Activated naive CD4-positive, alpha-beta T cell treated with anti-CD3 and anti-CD28 coated beads for 36 hours (primary cell): Measurements from ENCODE around the gene RNU2-1. TPM values are rescaled to one million over a fixed set of nuclear protein-coding genes. Genes with fewer than 3 reads are reported as not detected.

Source experiments
- CTCF ChIA-PET: fragments of 350-600 bp; sonication (Branson Sonifier 250); formaldehyde crosslinking; loops from one replicate; lab custom pipeline; 2021; ENCODE audit warnings: antibody characterized with exemption; lab: Charles Lee
- DNase-seq: peaks from one replicate; pipeline ENCODE4 v3.0.0-alpha.2; 2020
- H3K27ac Mint-ChIP-seq: one replicate; pipeline ENCODE4 v1.8.0; 2021; ENCODE audit warnings: mild to moderate bottlenecking, mixed read lengths
- H3K27me3 Mint-ChIP-seq: one replicate; pipeline ENCODE4 v1.8.0; 2021; ENCODE audit warnings: low read depth, mixed read lengths
- H3K36me3 Mint-ChIP-seq: one replicate; pipeline ENCODE4 v1.8.0; 2021; ENCODE audit warnings: low read depth, mixed read lengths
- H3K4me1 Mint-ChIP-seq: one replicate; pipeline ENCODE4 v1.8.0; 2021; ENCODE audit warnings: low read depth, mixed read lengths
- H3K4me3 Mint-ChIP-seq: one replicate; pipeline ENCODE4 v1.8.0; 2021; ENCODE audit warnings: mild to moderate bottlenecking, moderate library complexity, mixed read lengths
- H3K9me3 Mint-ChIP-seq: one replicate; pipeline ENCODE4 v1.8.0; 2021; ENCODE audit warnings: mixed read lengths
- intact Hi-C: fragments of 100-400 bp; cut with micrococcal nuclease; formaldehyde crosslinking; loops from one replicate; pipeline ENCODE4 v1.15.1; 2023
- total RNA-seq, 2 experiments: library from RNA; stranded (reverse); gene quantifications; one replicate each; pipeline ENCODE4 v1.2.3, GENCODE V29; 2021

Gene RNU2-1
- total RNA-seq, 2 experiments from 2014 or later, result 6,253 to 7,820 TPM

DNA sequence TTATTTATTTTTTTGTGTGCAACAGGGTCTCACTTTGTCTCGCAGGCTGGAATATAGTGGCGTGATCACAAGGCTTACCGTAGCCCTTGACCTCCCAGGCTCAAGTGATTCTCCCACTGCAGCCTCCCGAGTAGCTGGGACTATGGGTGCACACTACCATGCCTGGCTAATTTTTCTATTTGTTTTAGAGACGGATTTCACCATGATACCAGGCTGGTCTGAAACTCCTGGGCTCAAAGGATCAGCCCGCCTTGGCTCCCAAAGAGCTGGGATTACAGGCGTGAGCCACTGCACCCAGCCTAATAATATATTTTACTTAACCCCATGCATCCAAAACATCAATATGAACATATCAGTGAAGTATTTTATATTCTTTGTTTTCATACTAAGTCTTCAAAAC lies 7.4 kb downstream of the RNU2-1 start:
- no peaks in the 10 kb centered on the region for H3K9me3 Mint-ChIP-seq
- intact Hi-C loops, result no loop called here
- H3K4me1 Mint-ChIP-seq, result peaks cover under 1% of the 10 kb centered on the region
- H3K4me3 Mint-ChIP-seq, result no peak overlapping the region
- no peak overlapping the region for H3K27ac Mint-ChIP-seq
- H3K36me3 Mint-ChIP-seq, result peaks cover 1% of the 10 kb centered on the region
- no peaks in the 10 kb centered on the region for H3K27me3 Mint-ChIP-seq
- no peak for DNase-seq
- CTCF ChIA-PET, result no interaction called here

DNA sequence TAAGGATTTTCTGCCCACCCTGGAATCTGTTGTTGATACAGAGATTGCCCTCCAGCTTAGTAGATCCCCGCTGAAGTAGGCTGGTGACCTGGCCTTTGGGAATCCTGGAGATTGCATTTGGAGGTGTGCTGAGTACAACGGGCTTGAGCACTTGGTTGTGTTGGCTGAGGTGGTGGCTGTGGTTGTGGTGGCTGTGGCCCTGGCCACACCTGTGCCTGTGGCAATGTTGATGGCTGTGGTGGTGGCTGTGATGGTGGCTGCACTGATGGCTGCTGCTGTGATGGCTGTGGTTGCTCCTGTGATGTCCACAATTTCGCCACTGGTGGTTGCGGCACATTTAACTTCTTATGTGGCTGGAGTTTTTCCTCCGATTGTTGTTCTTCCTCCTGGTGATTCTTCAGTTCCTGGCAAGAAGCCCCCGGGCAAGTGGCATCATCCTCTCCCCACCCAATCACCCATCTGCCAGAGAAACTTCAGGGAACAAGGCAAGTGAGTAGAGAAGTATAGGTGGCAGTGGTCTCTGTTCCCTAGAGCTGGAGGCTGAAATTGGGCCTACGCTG lies 9.6 kb downstream of the RNU2-1 start:
- Mint-ChIP-seq H3K4me3 (no peak overlapping the region), H3K4me1 (peaks cover 3% of the 10 kb centered on the region), H3K9me3 (no peaks in the 10 kb centered on the region), H3K36me3 (peaks cover 2% of the 10 kb centered on the region), H3K27ac (no peak overlapping the region), H3K27me3 (no peaks in the 10 kb centered on the region)
- DNase-seq, result no peak
- CTCF ChIA-PET, result no interaction called here
- intact Hi-C loops, result no loop called here

DNA sequence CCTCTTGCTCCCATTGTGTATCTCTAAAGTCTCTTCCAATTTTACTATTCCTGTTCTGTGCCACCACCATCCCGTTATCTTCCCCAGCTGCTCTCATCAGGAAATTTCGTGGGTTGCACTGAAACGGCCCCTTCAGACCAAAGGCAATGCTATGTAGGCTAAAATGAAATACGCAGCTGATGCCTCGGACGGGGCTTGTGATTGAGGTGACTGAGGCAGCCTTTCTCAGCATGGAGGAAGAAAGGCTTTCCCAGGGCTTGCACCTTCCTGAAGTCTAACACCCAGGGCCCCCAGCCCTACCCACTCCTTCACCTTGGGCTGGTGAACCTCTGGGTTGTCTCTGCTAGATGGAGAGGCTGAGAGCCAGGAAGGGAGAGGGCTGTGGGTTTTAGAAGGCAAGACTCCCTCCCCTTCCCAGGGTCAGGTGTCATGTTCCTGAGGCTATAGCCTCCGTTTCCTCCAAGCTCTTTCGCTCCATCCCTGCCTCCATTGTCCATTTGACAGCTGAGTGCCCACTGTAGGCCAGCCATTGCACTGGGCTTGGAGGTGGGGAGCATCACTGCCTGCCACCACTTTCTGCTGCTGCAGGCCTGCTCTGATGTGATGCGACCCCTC lies 13.2 kb downstream of the RNU2-1 start:
- CTCF ChIA-PET, result no interaction called here
- no peak overlapping the region for H3K4me3 Mint-ChIP-seq
- peaks cover 27% of the 10 kb centered on the region for H3K4me1 Mint-ChIP-seq
- intact Hi-C loops, result no loop called here
- no peak for DNase-seq
- peaks cover 13% of the 10 kb centered on the region for H3K36me3 Mint-ChIP-seq
- H3K27me3 Mint-ChIP-seq, result no peaks in the 10 kb centered on the region
- H3K9me3 Mint-ChIP-seq, result no peaks in the 10 kb centered on the region
- no peak overlapping the region for H3K27ac Mint-ChIP-seq

DNA sequence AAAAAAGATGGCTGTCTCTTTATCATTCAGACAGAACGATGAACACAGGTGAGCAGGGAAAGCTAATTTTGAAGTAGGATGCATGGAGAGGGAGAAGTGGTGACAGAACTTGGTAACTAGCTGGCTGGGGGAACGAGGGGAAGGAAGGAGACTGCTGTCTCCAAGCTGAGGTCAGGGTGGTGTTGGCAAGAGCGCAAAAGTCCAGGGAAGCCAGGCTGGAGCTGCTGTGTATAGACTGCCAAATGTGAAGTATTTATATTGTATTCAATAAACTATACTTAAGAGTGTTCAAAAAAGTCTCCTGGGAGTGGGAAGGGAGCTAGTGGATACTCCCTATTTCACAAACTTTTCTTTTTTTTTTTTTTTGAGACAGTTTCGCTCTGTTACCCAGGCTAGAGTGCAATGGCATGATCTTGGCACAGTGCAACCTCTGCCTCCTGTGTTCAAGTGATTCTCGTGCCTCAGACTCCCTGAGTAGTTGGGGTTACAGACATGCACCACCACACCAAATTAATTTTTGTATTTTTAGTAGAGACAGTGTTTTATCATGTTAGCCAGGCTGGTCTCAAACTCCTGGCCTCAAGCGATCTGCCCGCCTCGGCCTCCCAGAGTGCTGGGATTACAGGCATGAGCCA lies 13.9 kb downstream of the RNU2-1 start:
- Mint-ChIP-seq H3K4me3 (no peak overlapping the region), H3K36me3 (peaks cover 14% of the 10 kb centered on the region), H3K4me1 (peaks cover 28% of the 10 kb centered on the region), H3K27ac (no peak overlapping the region), H3K9me3 (no peaks in the 10 kb centered on the region), H3K27me3 (no peaks in the 10 kb centered on the region)
- no peak for DNase-seq
- CTCF ChIA-PET, result interaction anchor here (1.1 kb wide), 1 partner anchor 196 kb away, joined by 4 read pairs; no protein-coding TSS in a partner anchor
- intact Hi-C loops, result no loop called here

DNA sequence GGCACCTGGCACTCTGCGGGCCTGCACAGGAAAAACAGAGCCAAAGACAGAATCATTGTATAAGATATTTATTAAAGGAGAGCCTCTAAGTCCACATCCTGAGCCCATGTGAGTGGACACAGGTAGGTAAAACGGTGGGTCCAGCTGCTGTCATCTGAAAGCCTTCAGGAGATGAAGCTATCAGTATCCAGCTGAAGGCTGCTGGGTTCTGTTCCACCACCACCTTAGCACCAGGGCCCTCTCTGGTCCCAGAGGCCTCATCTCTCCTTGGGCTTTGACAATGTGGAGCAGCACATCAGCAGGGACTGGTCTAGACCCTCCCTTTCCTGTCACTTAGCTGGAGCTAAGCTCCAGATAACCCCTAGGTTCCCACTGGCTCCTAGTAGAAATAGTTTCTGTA lies 14.8 kb downstream of the RNU2-1 start:
- intact Hi-C loops, result no loop called here
- Mint-ChIP-seq H3K27ac (peak overlapping the region; percentile 53), H3K4me1 (peaks cover 28% of the 10 kb centered on the region), H3K4me3 (no peak overlapping the region), H3K9me3 (no peaks in the 10 kb centered on the region), H3K27me3 (no peaks in the 10 kb centered on the region), H3K36me3 (peaks cover 16% of the 10 kb centered on the region)
- no peak for DNase-seq
- CTCF ChIA-PET, result interaction anchor here (0.7 to 1.1 kb wide), 2 partner anchors 41 to 195 kb away, joined by 3 to 4 read pairs; no protein-coding TSS in a partner anchor

DNA sequence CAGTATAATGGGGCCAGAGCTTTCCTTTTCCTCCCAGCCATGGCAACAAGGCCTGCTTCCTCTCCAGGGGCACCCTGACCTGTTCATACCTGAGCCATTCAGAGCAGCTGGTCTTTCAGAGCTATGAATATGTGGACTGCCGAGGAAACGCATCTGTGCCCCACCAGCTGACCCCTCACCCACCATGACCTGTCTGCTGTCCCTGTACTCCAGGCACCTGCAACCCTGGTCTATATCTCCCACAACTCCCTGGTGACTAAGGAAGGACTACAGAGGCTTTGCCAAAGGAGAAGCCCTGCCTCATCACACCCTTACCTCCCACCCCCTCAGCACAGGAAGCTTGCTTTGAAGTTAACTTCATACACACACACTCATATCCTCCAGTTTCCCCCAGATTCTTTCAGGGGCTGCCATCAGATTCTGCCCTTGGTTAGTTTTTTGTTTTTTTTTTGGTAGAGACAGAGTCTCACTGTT lies 16.1 kb downstream of the RNU2-1 start:
- H3K27me3 Mint-ChIP-seq, result no peaks in the 10 kb centered on the region
- peaks cover 37% of the 10 kb centered on the region for H3K4me1 Mint-ChIP-seq
- CTCF ChIA-PET, result interaction anchor here (0.6 to 1.5 kb wide), 4 partner anchors 18 to 96 kb away, joined by 3 to 5 read pairs (median 4); no protein-coding TSS in a partner anchor
- intact Hi-C loops, result no loop called here
- H3K4me3 Mint-ChIP-seq, result no peak overlapping the region
- peak; percentile 61 for DNase-seq
- H3K9me3 Mint-ChIP-seq, result no peaks in the 10 kb centered on the region
- H3K36me3 Mint-ChIP-seq, result peaks cover 14% of the 10 kb centered on the region
- H3K27ac Mint-ChIP-seq, result peak overlapping the region; percentile 75

DNA sequence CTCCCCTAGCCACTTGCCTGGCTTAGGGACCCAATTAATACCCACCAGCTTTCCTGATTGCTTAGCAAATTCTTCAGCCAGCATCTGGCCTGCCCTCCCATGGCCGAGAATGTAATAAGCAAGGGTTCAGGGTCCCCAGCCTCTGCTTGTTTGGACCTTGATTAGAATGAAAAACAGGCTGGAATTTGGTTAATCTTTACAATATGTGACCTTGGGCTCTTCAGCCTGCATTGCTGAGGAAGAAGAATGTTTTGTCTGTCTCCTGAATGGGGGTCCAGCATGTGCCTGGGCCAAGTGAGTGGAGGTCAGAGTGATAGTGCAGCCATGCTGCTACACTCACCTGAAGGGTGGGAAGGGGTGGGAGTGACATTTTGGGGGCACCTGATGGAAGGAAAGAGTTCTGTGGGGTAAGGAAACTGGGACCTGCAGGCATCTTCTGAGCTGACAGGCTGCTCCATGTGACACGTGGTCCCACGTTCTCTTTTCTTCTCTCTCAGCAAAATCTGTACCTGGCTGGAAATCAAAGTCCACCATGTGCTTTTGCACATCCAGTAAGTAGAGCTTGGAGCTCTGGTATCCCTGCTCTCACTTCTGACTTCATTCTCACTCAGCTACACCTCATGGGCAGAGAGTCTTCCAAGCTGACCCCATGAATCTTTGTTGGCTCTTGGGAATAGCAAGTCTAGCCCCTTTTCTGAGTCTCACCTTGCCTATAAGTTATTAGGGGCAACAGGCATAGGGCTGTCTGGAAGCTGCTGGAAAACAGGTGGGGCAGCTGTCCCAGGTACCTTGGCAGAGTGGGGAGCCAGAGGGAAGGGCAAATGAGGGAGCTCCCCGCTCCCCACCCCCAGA lies 16.8 kb downstream of the RNU2-1 start:
- no peak for DNase-seq
- Mint-ChIP-seq H3K27me3 (no peaks in the 10 kb centered on the region), H3K4me3 (no peak overlapping the region), H3K4me1 (peaks cover 43% of the 10 kb centered on the region), H3K9me3 (no peaks in the 10 kb centered on the region), H3K27ac (peak overlapping the region; percentile 75), H3K36me3 (peaks cover 16% of the 10 kb centered on the region)
- intact Hi-C loops, result no loop called here
- CTCF ChIA-PET, result interaction anchor here (0.6 to 1.5 kb wide), 4 partner anchors 17 to 95 kb away, joined by 3 to 5 read pairs (median 4); no protein-coding TSS in a partner anchor

DNA sequence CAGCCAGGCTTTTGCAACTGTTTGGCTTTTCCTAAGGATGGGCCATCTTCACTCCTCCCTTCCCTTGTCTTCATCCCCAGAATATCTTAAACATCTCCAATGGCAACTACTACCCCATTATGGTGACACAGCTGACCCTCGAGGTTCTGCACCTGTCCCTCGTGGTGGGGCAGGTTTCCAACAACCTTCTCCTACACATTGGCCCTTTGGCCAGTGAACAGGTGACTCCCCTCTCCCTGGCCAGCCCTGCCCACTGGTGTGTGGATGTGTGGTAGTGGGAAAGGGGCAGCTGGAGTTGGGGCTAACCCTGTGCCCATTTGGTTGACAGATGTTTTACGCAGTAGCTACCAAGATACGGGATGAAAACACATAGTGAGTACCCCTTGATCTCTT lies 17.4 kb downstream of the RNU2-1 start:
- H3K36me3 Mint-ChIP-seq, result peaks cover 17% of the 10 kb centered on the region
- DNase-seq, result no peak
- H3K27me3 Mint-ChIP-seq, result no peaks in the 10 kb centered on the region
- intact Hi-C loops, result no loop called here
- CTCF ChIA-PET, result interaction anchor here (1.5 kb wide), 1 partner anchor 16 kb away, joined by 5 read pairs; no protein-coding TSS in a partner anchor
- H3K9me3 Mint-ChIP-seq, result no peaks in the 10 kb centered on the region
- H3K4me1 Mint-ChIP-seq, result peaks cover 43% of the 10 kb centered on the region
- no peak overlapping the region for H3K4me3 Mint-ChIP-seq
- no peak overlapping the region for H3K27ac Mint-ChIP-seq

DNA sequence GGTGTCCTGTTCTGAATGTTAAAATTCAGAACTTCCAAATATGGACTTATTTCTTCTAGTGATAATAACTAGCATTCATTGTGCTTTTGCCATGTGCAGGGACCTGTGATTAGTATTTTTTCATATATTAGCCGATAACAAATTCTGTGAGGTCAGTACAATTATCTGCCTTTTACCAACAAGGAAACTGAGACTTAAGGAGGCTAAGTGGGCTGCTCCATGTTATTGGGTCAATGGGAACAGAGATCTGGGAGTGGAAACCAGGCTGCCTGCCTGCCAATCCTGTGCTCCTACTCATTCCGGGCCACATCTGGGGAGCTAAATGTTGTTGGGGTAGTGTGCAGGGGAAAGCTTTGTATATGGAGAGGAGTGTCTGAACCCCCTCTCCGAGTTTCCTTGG lies 18.4 kb downstream of the RNU2-1 start:
- Mint-ChIP-seq H3K4me3 (no peak overlapping the region), H3K4me1 (peaks cover 45% of the 10 kb centered on the region), H3K27ac (peak overlapping the region; percentile 2), H3K36me3 (peaks cover 19% of the 10 kb centered on the region), H3K9me3 (no peaks in the 10 kb centered on the region), H3K27me3 (no peaks in the 10 kb centered on the region)
- no peak for DNase-seq
- CTCF ChIA-PET, result no interaction called here
- intact Hi-C loops, result no loop called here

DNA sequence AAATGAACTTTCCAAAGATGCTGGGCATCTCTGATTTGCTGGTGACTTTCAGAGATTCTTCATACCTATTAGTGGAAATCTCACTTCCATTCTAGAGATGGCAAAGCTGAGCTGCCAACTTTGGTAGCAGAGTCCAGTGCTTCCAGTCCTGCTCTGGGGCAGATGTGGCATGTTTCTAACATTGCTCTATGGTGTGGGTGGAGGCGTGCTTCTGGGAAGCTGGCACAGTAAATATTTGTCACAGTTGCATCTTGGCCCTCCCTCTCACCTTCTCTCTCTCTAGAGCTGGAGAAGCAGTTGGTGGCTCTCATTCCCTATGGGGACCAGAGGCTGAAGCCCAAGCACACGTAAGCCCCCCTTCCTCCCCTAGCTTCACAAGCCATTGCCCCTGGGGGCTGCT lies 20.2 kb downstream of the RNU2-1 start:
- Mint-ChIP-seq H3K27ac (no peak overlapping the region), H3K27me3 (no peaks in the 10 kb centered on the region), H3K36me3 (peaks cover 16% of the 10 kb centered on the region), H3K4me1 (peaks cover 42% of the 10 kb centered on the region), H3K9me3 (no peaks in the 10 kb centered on the region), H3K4me3 (no peak overlapping the region)
- no peak for DNase-seq
- CTCF ChIA-PET, result interaction anchor here (1.1 kb wide), 1 partner anchor 95 kb away, joined by 3 read pairs; no protein-coding TSS in a partner anchor
- intact Hi-C loops, result loop anchor here (5.0 kb wide), 1 partner anchor 216 kb away; the partner anchor contains the start of gene RPL27

DNA sequence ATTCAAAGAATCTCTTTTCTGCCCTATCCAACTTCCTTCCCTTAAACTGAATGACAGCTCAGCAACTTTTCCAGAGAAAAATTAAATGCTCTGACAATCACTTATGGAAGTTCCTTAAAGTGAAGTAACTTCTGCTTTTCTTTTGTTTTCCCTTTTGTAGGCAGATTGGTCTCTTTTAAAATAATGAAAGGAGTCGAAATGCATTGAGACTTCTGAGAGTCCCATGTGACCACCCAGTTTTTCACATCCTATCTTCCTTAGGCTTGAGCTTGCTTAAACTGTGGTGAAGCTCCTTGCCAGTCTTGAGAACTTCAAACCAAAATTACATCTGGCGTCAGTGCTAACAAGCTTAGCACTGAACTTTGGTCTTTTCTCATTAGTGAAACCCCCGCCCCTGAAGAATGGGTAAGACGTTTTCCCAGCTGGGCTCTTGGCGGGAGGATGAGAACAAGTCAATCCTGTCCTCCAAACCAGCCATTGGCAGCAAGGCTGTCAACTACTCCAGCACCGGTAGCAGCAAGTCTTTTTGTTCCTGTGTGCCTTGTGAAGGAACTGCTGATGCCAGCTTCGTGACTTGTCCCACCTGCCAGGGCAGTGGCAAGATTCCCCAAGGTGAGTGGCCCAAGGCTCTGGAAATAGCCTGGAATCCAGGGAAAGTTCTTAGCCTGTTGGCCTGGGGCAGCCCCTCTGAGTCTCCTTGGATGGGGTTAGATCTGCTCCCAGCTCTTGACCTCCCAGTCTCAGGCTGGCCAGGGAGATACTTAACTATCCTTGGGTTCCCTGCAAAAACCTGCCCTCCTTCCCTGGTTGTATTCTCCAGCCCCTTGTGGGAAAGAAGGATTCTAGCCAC lies 20.9 kb downstream of the RNU2-1 start:
- peaks cover 37% of the 10 kb centered on the region for H3K4me1 Mint-ChIP-seq
- intact Hi-C loops, result loop anchor here (5.0 kb wide), 1 partner anchor 216 kb away; the partner anchor contains the start of gene RPL27
- peak overlapping the region; percentile 90 for H3K27ac Mint-ChIP-seq
- CTCF ChIA-PET, result interaction anchor here (0.5 to 1.2 kb wide), 5 partner anchors 14 to 104 kb away, joined by 3 read pairs; no protein-coding TSS in a partner anchor
- no peaks in the 10 kb centered on the region for H3K27me3 Mint-ChIP-seq
- H3K9me3 Mint-ChIP-seq, result no peaks in the 10 kb centered on the region
- H3K4me3 Mint-ChIP-seq, result peak overlapping the region; percentile 94
- DNase-seq, result peak; percentile 29
- peaks cover 14% of the 10 kb centered on the region for H3K36me3 Mint-ChIP-seq
